SK-N-SH (cell line): ENCODE measurements around the gene TIMM29. TPM values are rescaled to one million over a fixed set of nuclear protein-coding genes. Genes with fewer than 3 reads are reported as not detected.

Experiments used
- CTCF ChIA-PET: fragments of 300-600, 350-600 bp; formaldehyde crosslinking; extraction: SDS; loops from one replicate; lab custom pipeline; 2021; lab: Yijun Ruan, JAX
- POLR2A ChIA-PET: fragments of 350-600 bp; sonication (Branson Sonifier 250); formaldehyde crosslinking; extraction: SDS; loops from one replicate; lab custom pipeline; 2020; ENCODE audit warnings: antibody characterized with exemption, inconsistent platforms; lab: Yijun Ruan, JAX
- DNase-seq: peaks from one replicate; pipeline ENCODE4 v3.0.0; 2012
- H2AFZ ChIP-seq: fragments of 200-600 bp; sonication (generic); 2 replicates; pipeline ENCODE4 v1.8.1; 2016; ENCODE audit warnings: antibody characterized with exemption, mild to moderate bottlenecking, low read depth
- H3F3A ChIP-seq: fragments of 200-600 bp; sonication (generic); replicated peaks from 2 replicates; pipeline ENCODE3; 2016; ENCODE audit warnings: antibody characterized with exemption, mild to moderate bottlenecking; ENCODE audit not compliant: insufficient read depth
- H3K27ac ChIP-seq, 2 experiments: fragments of 200-500 bp in 1 of 2; fragments of 200-600 bp in 1 of 2; sonication (Bioruptor generic) in 1 of 2; sonication (generic), shearing (Covaris generic) in 1 of 2; 2 replicates each; pipeline versions ENCODE4 v1.5.1 to v1.6.1; 2014 to 2016; ENCODE audit warnings: low read depth in 2 of 2, inconsistent platforms in 1 of 2, low read length in 1 of 2, mild to moderate bottlenecking in 1 of 2, mixed read lengths in 1 of 2
- H3K27me3 ChIP-seq: fragments of 200-600 bp; sonication (generic), shearing (Covaris generic); 2 replicates; pipeline ENCODE4 v1.6.1; 2016; ENCODE audit warnings: mixed run types; ENCODE audit not compliant: insufficient read depth
- H3K36me3 ChIP-seq, 2 experiments: fragments of 200-500 bp in 1 of 2; fragments of 200-600 bp in 1 of 2; sonication (Bioruptor generic) in 1 of 2; sonication (generic) in 1 of 2; replicated peaks in 1 of 2; 2 replicates each; pipeline versions ENCODE3 to v1.5.1; 2014 to 2016; ENCODE audit warnings: low read length in 1 of 2, mild to moderate bottlenecking in 1 of 2; ENCODE audit not compliant: insufficient read depth in 2 of 2, control insufficient read depth in 1 of 2
- H3K4me1 ChIP-seq, 2 experiments: fragments of 200-500 bp in 1 of 2; fragments of 200-600 bp in 1 of 2; sonication (Bioruptor generic) in 1 of 2; sonication (generic), shearing (Covaris generic) in 1 of 2; 2 replicates each; pipeline versions ENCODE4 v1.5.1 to v1.6.1; 2014 to 2016; ENCODE audit warnings: low read depth in 1 of 2, low read length in 1 of 2, mixed run types in 1 of 2; ENCODE audit not compliant: insufficient read depth in 2 of 2, control insufficient read depth in 1 of 2
- H3K4me2 ChIP-seq: fragments of 200-600 bp; sonication (generic), shearing (Covaris generic); 2 replicates; pipeline ENCODE4 v1.6.1; 2017; ENCODE audit warnings: mixed run types
- H3K4me3 ChIP-seq, 2 experiments: fragments of 200-500 bp in 1 of 2; fragments of 200-600 bp in 1 of 2; sonication (Bioruptor generic) in 1 of 2; sonication (generic), shearing (Covaris generic) in 1 of 2; 2 replicates each; pipeline versions ENCODE4 v1.5.1 to v1.8.1; 2014 to 2016; ENCODE audit warnings: low read depth in 2 of 2, inconsistent platforms in 1 of 2, low read length in 1 of 2, mild to moderate bottlenecking in 1 of 2, mixed read lengths in 1 of 2, moderate library complexity in 1 of 2
- H3K79me2 ChIP-seq: fragments of 200-600 bp; sonication (generic); 2 replicates; pipeline ENCODE4 v1.8.1; 2017; ENCODE audit warnings: mild to moderate bottlenecking; ENCODE audit not compliant: insufficient read depth
- H3K9ac ChIP-seq: fragments of 200-600 bp; sonication (generic); 2 replicates; pipeline ENCODE4 v1.6.1; 2017; ENCODE audit warnings: mixed run types
- H3K9me2 ChIP-seq: fragments of 200-600 bp; sonication (generic); 2 replicates; pipeline ENCODE4 v1.6.1; 2017; ENCODE audit warnings: mixed run types
- H3K9me3 ChIP-seq: fragments of 200-600 bp; sonication (generic); 2 replicates; pipeline ENCODE4 v1.6.1; 2017; ENCODE audit warnings: mixed run types, mild to moderate bottlenecking, moderate library complexity
- H4K20me1 ChIP-seq: fragments of 200-600 bp; sonication (generic); 2 replicates; pipeline ENCODE4 v1.6.1; 2017; ENCODE audit warnings: mild to moderate bottlenecking, mixed run types; ENCODE audit not compliant: insufficient read depth
- CHD2 ChIP-seq: fragments of 150-350 bp; IDR thresholded peaks from 2 replicates; pipeline ENCODE4 v1.6.1; 2018; ENCODE audit warnings: low read length; ENCODE audit not compliant: partially characterized antibody
- GATA2 ChIP-seq: sonication (generic); formaldehyde crosslinking; IDR thresholded peaks from 2 replicates; pipeline ENCODE4 v1.5.0; 2020; ENCODE audit warnings: mild to moderate bottlenecking, missing genetic modification reagents
- RAD21 ChIP-seq: IDR thresholded peaks from 2 replicates; pipeline ENCODE4 v1.6.1; 2012; ENCODE audit warnings: mild to moderate bottlenecking, low read length
- RCOR1 ChIP-seq: fragments of 150-350 bp; IDR thresholded peaks from 2 replicates; pipeline ENCODE4 v1.6.1; 2017; ENCODE audit warnings: antibody characterized with exemption, low read length
- RFX5 ChIP-seq: IDR thresholded peaks from 2 replicates; pipeline ENCODE4 v1.6.1; 2012; ENCODE audit warnings: mild to moderate bottlenecking, improper control_type of control experiment, low read length
- TAF1 ChIP-seq: IDR thresholded peaks from 2 replicates; pipeline ENCODE4 v1.6.1; 2012; ENCODE audit warnings: low read depth, mild to moderate bottlenecking, low read length, moderate library complexity, borderline replicate concordance
- WGBS: methylation state at CpG from one replicate; pipeline ENCODE4 v1.1.6; 2017; ENCODE audit warnings: low lambda C conversion rate; 5-methylcytosine and 5-hydroxymethylcytosine counted together
- polyA plus RNA-seq, 3 experiments: library from polyadenylated mRNA; depleted of rRNA; stranded (reverse); fragments of >200 nt; gene quantifications; 2 replicates each; pipeline ENCODE4 v1.2.3, GENCODE V29; 2012
- TF ChIP-seq, protein P1 (sequence below): IDR thresholded peaks from 2 replicates; pipeline ENCODE4 v1.4.0; 2012; ENCODE audit warnings: low read depth, borderline replicate concordance
- TF ChIP-seq, protein P2 (sequence below): fragments of 200-600 bp; sonication (generic); IDR thresholded peaks from 2 replicates; pipeline ENCODE4 v1.6.1; 2017; ENCODE audit warnings: antibody characterized with exemption, mild to moderate bottlenecking, moderate library complexity
- TF ChIP-seq, protein P3 (sequence below): IDR thresholded peaks from 2 replicates; pipeline ENCODE4 v1.4.0; 2012; ENCODE audit warnings: low read depth

The TIMM29 gene
- polyA plus RNA-seq, 1 of the 3 experiments (the other 2 are of a cell fraction) = 12.5 TPM

DNA sequence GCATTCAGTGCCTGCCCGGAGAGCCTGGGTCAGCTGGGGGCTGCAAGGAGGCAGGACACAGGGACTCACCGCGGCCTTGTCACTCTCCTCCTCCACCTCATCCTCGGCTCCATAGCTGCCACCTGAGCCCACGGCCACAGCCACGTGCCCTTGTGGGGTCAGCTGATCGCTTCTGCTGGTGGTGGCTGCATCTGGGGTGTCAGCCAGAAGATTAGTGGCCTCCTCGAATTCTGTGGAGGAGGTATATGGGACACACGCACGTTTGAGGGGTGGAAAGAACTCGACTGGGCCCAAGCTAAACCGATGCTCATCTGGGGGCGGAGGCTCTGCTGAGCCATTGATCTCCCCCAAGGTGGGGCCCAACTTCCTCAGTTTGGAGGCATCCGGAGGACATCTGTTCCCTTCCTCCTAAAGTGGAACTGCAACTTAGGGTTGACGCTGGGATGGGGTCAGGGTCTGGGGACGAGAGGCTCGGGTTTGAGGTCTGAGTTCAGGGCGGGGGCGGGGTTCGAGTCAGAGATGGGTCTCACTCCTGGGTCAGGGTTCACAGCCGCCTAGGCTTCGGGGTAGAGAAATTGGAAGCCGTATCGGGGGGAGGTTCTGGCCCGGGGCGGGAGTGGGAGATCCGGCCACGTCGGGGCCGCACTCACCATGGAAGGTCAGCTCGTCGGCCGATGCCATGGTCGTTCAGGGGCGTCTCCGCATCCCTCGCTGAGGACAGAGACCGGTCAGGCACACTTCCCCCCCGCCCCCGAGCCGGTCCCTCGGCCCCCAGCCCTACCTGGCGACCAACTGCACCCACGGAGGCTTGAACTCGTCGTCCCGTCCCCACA is 665 bp upstream of the TIMM29 start:
- 1% methylated on average over 14 of the region's 47 CpGs for WGBS
- peak overlapping the region; percentile 74 to 89 for H3K4me3 ChIP-seq
- TF ChIP-seq, protein P1, sequence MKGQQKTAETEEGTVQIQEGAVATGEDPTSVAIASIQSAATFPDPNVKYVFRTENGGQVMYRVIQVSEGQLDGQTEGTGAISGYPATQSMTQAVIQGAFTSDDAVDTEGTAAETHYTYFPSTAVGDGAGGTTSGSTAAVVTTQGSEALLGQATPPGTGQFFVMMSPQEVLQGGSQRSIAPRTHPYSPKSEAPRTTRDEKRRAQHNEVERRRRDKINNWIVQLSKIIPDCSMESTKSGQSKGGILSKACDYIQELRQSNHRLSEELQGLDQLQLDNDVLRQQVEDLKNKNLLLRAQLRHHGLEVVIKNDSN = peak; percentile 34; the same call in 1 of the 2 replicates
- TF ChIP-seq RAD21 = no peak
- TF ChIP-seq, all 33 proteins: peak for 1
- Histone ChIP-seq H3K36me3 (peaks cover 16 to 17% of the 10 kb centered on the region in 2 experiments), H3K4me2 (peak overlapping the region; percentile 97), H3K27ac (peak overlapping the region in 1 of 2 experiments; percentile 11; a peak in 2 of 4 replicates), H3K9ac (peak overlapping the region; percentile 75), H4K20me1 (peaks cover 5% of the 10 kb centered on the region; the same call in 1 of the 2 replicates), H3K27me3 (no peaks in the 10 kb centered on the region), H2AFZ (peak overlapping the region; percentile 71; the same call in 1 of the 2 replicates), H3K9me2 (no peaks in the 10 kb centered on the region), H3F3A (peaks cover 2% of the 10 kb centered on the region), H3K4me1 (peaks cover 4 to 15% of the 10 kb centered on the region in 2 experiments; a peak in 1 of 4 replicates), H3K9me3 (no peaks in the 10 kb centered on the region), H3K79me2 (peaks cover 63% of the 10 kb centered on the region)
- DNase-seq = no peak
- CTCF ChIA-PET = interaction anchor here (0.9 to 1.6 kb wide), 5 partner anchors 8 to 57 kb away, joined by 3 to 7 read pairs (median 4); no protein-coding TSS in a partner anchor
- POLR2A ChIA-PET = interaction anchor here (0.9 kb wide), 1 partner anchor 10 kb away, joined by 4 read pairs; no protein-coding TSS in a partner anchor

DNA sequence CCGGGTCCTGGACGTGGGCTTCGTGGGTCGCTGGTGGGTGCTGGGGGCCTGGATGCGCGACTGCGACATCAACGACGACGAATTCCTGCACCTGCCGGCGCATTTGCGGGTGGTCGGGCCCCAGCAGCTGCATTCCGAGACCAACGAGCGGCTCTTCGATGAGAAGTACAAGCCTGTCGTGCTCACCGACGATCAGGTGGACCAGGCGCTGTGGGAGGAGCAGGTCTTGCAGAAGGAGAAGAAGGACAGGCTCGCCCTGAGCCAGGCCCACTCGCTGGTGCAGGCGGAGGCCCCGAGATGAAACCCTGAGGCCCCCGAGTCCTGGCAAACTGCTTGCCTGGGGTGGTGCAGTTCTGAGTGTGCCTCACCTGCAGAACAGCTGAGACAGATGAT is 787 bp downstream of the TIMM29 start:
- DNase-seq = no peak
- Histone ChIP-seq H3K27me3 (no peaks in the 10 kb centered on the region), H3K9ac (peak overlapping the region; percentile 75), H3K79me2 (peaks cover 66% of the 10 kb centered on the region), H3K4me2 (peak overlapping the region; percentile 97), H3K27ac (no peak overlapping the region), H4K20me1 (peaks cover 5% of the 10 kb centered on the region; the same call in 1 of the 2 replicates), H3K4me1 (peaks cover 4 to 15% of the 10 kb centered on the region in 2 experiments; a peak in 1 of 4 replicates), H2AFZ (no peak overlapping the region), H3K4me3 (peak overlapping the region; percentile 74 to 89), H3K9me2 (no peaks in the 10 kb centered on the region), H3K9me3 (no peaks in the 10 kb centered on the region), H3F3A (peaks cover 5% of the 10 kb centered on the region), H3K36me3 (peaks cover 6 to 19% of the 10 kb centered on the region in 2 experiments)
- POLR2A ChIA-PET = no interaction called here
- no peak for TF ChIP-seq GATA2 (CRISPR knock-in tag)
- TF ChIP-seq CHD2 = no peak
- TF ChIP-seq TAF1 = no peak
- TF ChIP-seq, protein P2, sequence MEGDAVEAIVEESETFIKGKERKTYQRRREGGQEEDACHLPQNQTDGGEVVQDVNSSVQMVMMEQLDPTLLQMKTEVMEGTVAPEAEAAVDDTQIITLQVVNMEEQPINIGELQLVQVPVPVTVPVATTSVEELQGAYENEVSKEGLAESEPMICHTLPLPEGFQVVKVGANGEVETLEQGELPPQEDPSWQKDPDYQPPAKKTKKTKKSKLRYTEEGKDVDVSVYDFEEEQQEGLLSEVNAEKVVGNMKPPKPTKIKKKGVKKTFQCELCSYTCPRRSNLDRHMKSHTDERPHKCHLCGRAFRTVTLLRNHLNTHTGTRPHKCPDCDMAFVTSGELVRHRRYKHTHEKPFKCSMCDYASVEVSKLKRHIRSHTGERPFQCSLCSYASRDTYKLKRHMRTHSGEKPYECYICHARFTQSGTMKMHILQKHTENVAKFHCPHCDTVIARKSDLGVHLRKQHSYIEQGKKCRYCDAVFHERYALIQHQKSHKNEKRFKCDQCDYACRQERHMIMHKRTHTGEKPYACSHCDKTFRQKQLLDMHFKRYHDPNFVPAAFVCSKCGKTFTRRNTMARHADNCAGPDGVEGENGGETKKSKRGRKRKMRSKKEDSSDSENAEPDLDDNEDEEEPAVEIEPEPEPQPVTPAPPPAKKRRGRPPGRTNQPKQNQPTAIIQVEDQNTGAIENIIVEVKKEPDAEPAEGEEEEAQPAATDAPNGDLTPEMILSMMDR = no peak
- TF ChIP-seq, protein P3, sequence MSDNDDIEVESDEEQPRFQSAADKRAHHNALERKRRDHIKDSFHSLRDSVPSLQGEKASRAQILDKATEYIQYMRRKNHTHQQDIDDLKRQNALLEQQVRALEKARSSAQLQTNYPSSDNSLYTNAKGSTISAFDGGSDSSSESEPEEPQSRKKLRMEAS = no peak
- TF ChIP-seq RFX5 = no peak
- no peak for TF ChIP-seq RCOR1
- CTCF ChIA-PET = interaction anchor here (1.1 to 3.3 kb wide), 5 partner anchors 11 to 197 kb away, joined by 3 to 16 read pairs (median 5); partner anchors contain the start of gene CARM1
- 10% methylated on average over 23 of the region's 27 CpGs for WGBS
